Panc1 (cell line): Measurements from ENCODE around the gene TGFBI. TPM values are rescaled to one million over a fixed set of nuclear protein-coding genes. Genes with fewer than 3 reads are reported as not detected.

Experiments
- ATAC-seq: fragments of 200-7000 bp; cut with Tn5 transposase; 2 replicates; pipeline ENCODE4 v1.9.1; 2020; ENCODE audit warnings: mild to moderate bottlenecking, moderate library complexity
- BruUV-seq: library from RNA; stranded (reverse); fragments of 400-500 nt; replicated peaks from 2 replicates; lab custom pipeline; 2021; lab: Mats Ljungman, UMichigan
- CTCF ChIA-PET: fragments of 300-600 bp; sonication (Branson Sonifier 250); formaldehyde crosslinking; loops from one replicate; lab custom pipeline; 2022; ENCODE audit warnings: antibody characterized with exemption; lab: Charles Lee
- POLR2A ChIA-PET: fragments of 300-600 bp; sonication (Branson Sonifier 250); formaldehyde crosslinking; loops from one replicate; lab custom pipeline; 2022; ENCODE audit warnings: antibody characterized with exemption; lab: Charles Lee
- DNase-seq: peaks from one replicate; pipeline ENCODE4 v3.0.0-alpha.2; 2010; ENCODE audit warnings: low read depth, low spot score
- H3K27ac ChIP-seq: 2 replicates; pipeline ENCODE4 v1.5.1; 2011; ENCODE audit warnings: mild to moderate bottlenecking, low read length, inconsistent platforms
- H3K27me3 ChIP-seq: fragments of 200-500 bp; sonication (Bioruptor generic); 2 replicates; pipeline ENCODE4 v1.6.0; 2014; ENCODE audit warnings: low read length, inconsistent platforms; ENCODE audit not compliant: control insufficient read depth, insufficient read depth
- H3K36me3 ChIP-seq: fragments of 200-500 bp; sonication (Bioruptor generic); 2 replicates; pipeline ENCODE4 v1.5.1; 2014; ENCODE audit warnings: inconsistent platforms, mild to moderate bottlenecking, low read length, moderate library complexity; ENCODE audit not compliant: control insufficient read depth, insufficient read depth
- H3K4me1 ChIP-seq: 2 replicates; pipeline ENCODE4 v1.5.1; 2011; ENCODE audit warnings: inconsistent platforms, mild to moderate bottlenecking, low read length, moderate library complexity; ENCODE audit not compliant: control insufficient read depth, insufficient read depth
- H3K4me3 ChIP-seq, 2 experiments: 2 replicates each; pipeline ENCODE4 v1.5.1; 2011 to 2012; ENCODE audit warnings: low read depth in 2 of 2, low read length in 2 of 2, mild to moderate bottlenecking in 2 of 2, inconsistent platforms in 1 of 2, moderate library complexity in 1 of 2
- H3K9me3 ChIP-seq: fragments of 200-500 bp; sonication (Bioruptor generic); 2 replicates; pipeline ENCODE4 v1.5.1; 2014; ENCODE audit warnings: low read depth, mild to moderate bottlenecking, inconsistent platforms, low read length, moderate library complexity; ENCODE audit not compliant: control insufficient read depth, insufficient read depth
- POLR2AphosphoS5 ChIP-seq: IDR thresholded peaks from 2 replicates; pipeline ENCODE4 v1.6.1; 2012; ENCODE audit warnings: mild to moderate bottlenecking, low read depth, low read length, moderate library complexity
- SIN3A ChIP-seq: IDR thresholded peaks from 2 replicates; pipeline ENCODE4 v1.6.1; 2012; ENCODE audit warnings: low read depth, mild to moderate bottlenecking, low read length, moderate library complexity, borderline replicate concordance; ENCODE audit not compliant: insufficient read depth
- TCF7L2 ChIP-seq: IDR thresholded peaks from 2 replicates; pipeline ENCODE4 v1.6.1; 2011; ENCODE audit warnings: mild to moderate bottlenecking, low read depth, low read length, inconsistent platforms
- in situ Hi-C: cut with HindIII; loops from 2 replicates; pipeline ENCODE4 v1.10.0; 2016; ENCODE audit warnings: low sequenced_read_pairs, low pct_unique_long_range_greater_than_20kb
- intact Hi-C: fragments of 100-400 bp; cut with micrococcal nuclease; formaldehyde crosslinking; loops from one replicate; pipeline ENCODE4 v1.10.0; 2022; ENCODE audit not compliant: unreplicated experiment
- total RNA-seq: library from RNA; stranded (reverse); gene quantifications from one replicate; pipeline ENCODE4 v1.2.1, GENCODE V29; 2021; ENCODE audit not compliant: unreplicated experiment
- TF ChIP-seq, protein P1 (sequence below), 2 experiments: IDR thresholded peaks; 2 replicates each; pipeline ENCODE4 v1.6.1; 2011 to 2012; ENCODE audit warnings: low read depth in 2 of 2, control low read depth in 1 of 2, low read length in 1 of 2, mild to moderate bottlenecking in 1 of 2, moderate library complexity in 1 of 2; ENCODE audit not compliant: insufficient read depth in 1 of 2
- TF ChIP-seq, protein P2 (sequence below): fragments of 450-650 bp; IDR thresholded peaks from 2 replicates; pipeline ENCODE4 v1.5.1; 2017; ENCODE audit warnings: mild to moderate bottlenecking

Gene TGFBI
- total RNA-seq, 1 experiment from 2014 or later = 314 TPM

GRCh38 chr5:136042156-136042555, 13.4 kb downstream of the TGFBI start:
- in situ Hi-C loops (no loop called here), intact Hi-C loops (no loop called here)
- TF ChIP-seq, protein P1, sequence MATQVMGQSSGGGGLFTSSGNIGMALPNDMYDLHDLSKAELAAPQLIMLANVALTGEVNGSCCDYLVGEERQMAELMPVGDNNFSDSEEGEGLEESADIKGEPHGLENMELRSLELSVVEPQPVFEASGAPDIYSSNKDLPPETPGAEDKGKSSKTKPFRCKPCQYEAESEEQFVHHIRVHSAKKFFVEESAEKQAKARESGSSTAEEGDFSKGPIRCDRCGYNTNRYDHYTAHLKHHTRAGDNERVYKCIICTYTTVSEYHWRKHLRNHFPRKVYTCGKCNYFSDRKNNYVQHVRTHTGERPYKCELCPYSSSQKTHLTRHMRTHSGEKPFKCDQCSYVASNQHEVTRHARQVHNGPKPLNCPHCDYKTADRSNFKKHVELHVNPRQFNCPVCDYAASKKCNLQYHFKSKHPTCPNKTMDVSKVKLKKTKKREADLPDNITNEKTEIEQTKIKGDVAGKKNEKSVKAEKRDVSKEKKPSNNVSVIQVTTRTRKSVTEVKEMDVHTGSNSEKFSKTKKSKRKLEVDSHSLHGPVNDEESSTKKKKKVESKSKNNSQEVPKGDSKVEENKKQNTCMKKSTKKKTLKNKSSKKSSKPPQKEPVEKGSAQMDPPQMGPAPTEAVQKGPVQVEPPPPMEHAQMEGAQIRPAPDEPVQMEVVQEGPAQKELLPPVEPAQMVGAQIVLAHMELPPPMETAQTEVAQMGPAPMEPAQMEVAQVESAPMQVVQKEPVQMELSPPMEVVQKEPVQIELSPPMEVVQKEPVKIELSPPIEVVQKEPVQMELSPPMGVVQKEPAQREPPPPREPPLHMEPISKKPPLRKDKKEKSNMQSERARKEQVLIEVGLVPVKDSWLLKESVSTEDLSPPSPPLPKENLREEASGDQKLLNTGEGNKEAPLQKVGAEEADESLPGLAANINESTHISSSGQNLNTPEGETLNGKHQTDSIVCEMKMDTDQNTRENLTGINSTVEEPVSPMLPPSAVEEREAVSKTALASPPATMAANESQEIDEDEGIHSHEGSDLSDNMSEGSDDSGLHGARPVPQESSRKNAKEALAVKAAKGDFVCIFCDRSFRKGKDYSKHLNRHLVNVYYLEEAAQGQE (IDR thresholded peaks at IDR 0.05; ENCODE audit: insufficient read depth in 1 of 2, low read depth in 2 of 2, low read length in 1 of 2) = no peak
- no peak for TF ChIP-seq TCF7L2
- no peak for TF ChIP-seq SIN3A
- TF ChIP-seq POLR2AphosphoS5 = no peak
- Histone ChIP-seq H3K4me1 (peaks cover 9% of the 10 kb centered on the region; the same call in 1 of the 2 replicates), H3K4me3 (no peak overlapping the region), H3K9me3 (no peaks in the 10 kb centered on the region), H3K27me3 (no peaks in the 10 kb centered on the region), H3K27ac (no peak overlapping the region; the same call in 1 of the 2 replicates), H3K36me3 (no peaks in the 10 kb centered on the region)
- DNase-seq (no peak), ATAC-seq (no peak)
- ChIA-PET CTCF (no interaction called here), POLR2A (interaction anchor here (0.7 kb wide), 1 partner anchor 170 kb away, joined by 6 read pairs; no protein-coding TSS in a partner anchor)
- no TSS peak for BruUV-seq

DNA sequence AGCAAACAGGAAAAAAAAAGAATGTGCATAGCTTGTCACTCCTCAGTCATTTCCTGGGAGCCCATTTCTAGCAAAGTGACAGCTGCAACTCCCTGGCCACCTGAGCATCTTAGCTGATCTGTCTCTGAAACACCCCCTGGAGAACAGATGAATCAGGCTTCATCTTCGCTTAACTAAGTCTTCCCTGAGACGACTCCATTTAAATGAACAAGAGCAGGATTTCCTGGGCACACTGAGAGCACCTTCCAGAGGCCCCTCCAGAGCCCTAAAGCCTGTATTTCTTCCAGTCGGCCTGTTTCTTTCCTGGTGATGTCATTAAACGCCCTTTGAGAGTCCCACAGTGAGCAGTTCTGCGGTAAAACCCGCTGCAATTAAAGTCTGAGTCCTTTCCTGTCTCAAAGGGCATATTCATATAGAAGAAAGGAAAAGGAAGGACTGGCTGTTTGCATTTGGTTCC, 13.9 kb downstream of the TGFBI start:
- POLR2A ChIA-PET = interaction anchor here (0.7 kb wide), 1 partner anchor 170 kb away, joined by 6 read pairs; no protein-coding TSS in a partner anchor
- peaks cover 7% of the 10 kb centered on the region; the same call in 1 of the 2 replicates for H3K4me1 ChIP-seq
- DNase-seq (no peak), ATAC-seq (no peak)
- no peaks in the 10 kb centered on the region for H3K36me3 ChIP-seq
- H3K27ac ChIP-seq = peak overlapping the region; percentile 36; the same call in 1 of the 2 replicates
- CTCF ChIA-PET = no interaction called here
- BruUV-seq = no TSS peak
- no peaks in the 10 kb centered on the region for H3K27me3 ChIP-seq
- in situ Hi-C loops = no loop called here
- H3K9me3 ChIP-seq = no peaks in the 10 kb centered on the region
- intact Hi-C loops = no loop called here
- TF ChIP-seq, protein P1 (IDR thresholded peaks at IDR 0.05; ENCODE audit: insufficient read depth in 1 of 2, low read depth in 2 of 2, low read length in 1 of 2) = no peak
- no peak for TF ChIP-seq POLR2AphosphoS5
- no peak for TF ChIP-seq TCF7L2
- no peak for TF ChIP-seq SIN3A
- TF ChIP-seq, protein P2, sequence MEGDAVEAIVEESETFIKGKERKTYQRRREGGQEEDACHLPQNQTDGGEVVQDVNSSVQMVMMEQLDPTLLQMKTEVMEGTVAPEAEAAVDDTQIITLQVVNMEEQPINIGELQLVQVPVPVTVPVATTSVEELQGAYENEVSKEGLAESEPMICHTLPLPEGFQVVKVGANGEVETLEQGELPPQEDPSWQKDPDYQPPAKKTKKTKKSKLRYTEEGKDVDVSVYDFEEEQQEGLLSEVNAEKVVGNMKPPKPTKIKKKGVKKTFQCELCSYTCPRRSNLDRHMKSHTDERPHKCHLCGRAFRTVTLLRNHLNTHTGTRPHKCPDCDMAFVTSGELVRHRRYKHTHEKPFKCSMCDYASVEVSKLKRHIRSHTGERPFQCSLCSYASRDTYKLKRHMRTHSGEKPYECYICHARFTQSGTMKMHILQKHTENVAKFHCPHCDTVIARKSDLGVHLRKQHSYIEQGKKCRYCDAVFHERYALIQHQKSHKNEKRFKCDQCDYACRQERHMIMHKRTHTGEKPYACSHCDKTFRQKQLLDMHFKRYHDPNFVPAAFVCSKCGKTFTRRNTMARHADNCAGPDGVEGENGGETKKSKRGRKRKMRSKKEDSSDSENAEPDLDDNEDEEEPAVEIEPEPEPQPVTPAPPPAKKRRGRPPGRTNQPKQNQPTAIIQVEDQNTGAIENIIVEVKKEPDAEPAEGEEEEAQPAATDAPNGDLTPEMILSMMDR = no peak
- H3K4me3 ChIP-seq = no peak overlapping the region
